HCT116 (cell line): ENCODE measurements around the gene LHX3.

Experiments
- ATF3 ChIP-seq: IDR thresholded peaks from 2 replicates; pipeline ENCODE4 v1.6.1; 2012
- CBX3 ChIP-seq: IDR thresholded peaks from 2 replicates; pipeline ENCODE4 v1.6.1; 2012; ENCODE audit warnings: low read depth
- CTCF ChIP-seq, 3 experiments: fragments of 200-600 bp in 1 of 3; sonication (generic) in 1 of 3; IDR thresholded peaks in 2 of 3; conservative IDR thresholded peaks in 1 of 3; 2 replicates each; pipeline ENCODE4 v1.5.1; 2012 to 2017; ENCODE audit warnings: low read depth in 2 of 3, low read length in 2 of 3, antibody characterized with exemption in 1 of 3, borderline replicate concordance in 1 of 3, control low read depth in 1 of 3, mild to moderate bottlenecking in 1 of 3, mixed read lengths in 1 of 3, mixed run types in 1 of 3, moderate library complexity in 1 of 3; ENCODE audit not compliant: insufficient read depth in 1 of 3
- ELF1 ChIP-seq: IDR thresholded peaks from 2 replicates; pipeline ENCODE4 v1.6.1; 2012; ENCODE audit warnings: low read depth, borderline replicate concordance
- EZH2 ChIP-seq: fragments of 200-600 bp; sonication (generic); IDR thresholded peaks from 2 replicates; pipeline ENCODE4 v1.6.1; 2017; ENCODE audit warnings: antibody characterized with exemption, mixed run types
- EZH2phosphoT487 ChIP-seq: fragments of 200-600 bp; IDR thresholded peaks from 2 replicates; pipeline ENCODE4 v1.6.1; 2018; ENCODE audit warnings: antibody characterized with exemption, borderline replicate concordance
- POLR2A ChIP-seq: IDR thresholded peaks from 2 replicates; pipeline ENCODE4 v1.7.0; 2011; ENCODE audit warnings: borderline replicate concordance; ENCODE audit not compliant: insufficient read depth, insufficient read length; ENCODE audit errors: extremely low read depth
- POLR2AphosphoS5 ChIP-seq: IDR thresholded peaks from 2 replicates; pipeline ENCODE4 v1.6.1; 2011; ENCODE audit warnings: mild to moderate bottlenecking, low read depth, low read length, moderate library complexity
- RAD21 ChIP-seq: IDR thresholded peaks from 2 replicates; pipeline ENCODE4 v1.6.1; 2012; ENCODE audit warnings: low read depth, mild to moderate bottlenecking
- REST ChIP-seq: IDR thresholded peaks from 2 replicates; pipeline ENCODE4 v1.6.1; 2012; ENCODE audit warnings: low read depth
- YY1 ChIP-seq: IDR thresholded peaks from 2 replicates; pipeline ENCODE4 v1.6.1; 2011; ENCODE audit warnings: low read length, low read depth, moderate library complexity, mild to moderate bottlenecking; ENCODE audit not compliant: insufficient replicate concordance; ENCODE audit errors: extremely low read depth
- ZFX ChIP-seq: fragments of 450-650 bp; IDR thresholded peaks from 2 replicates; pipeline ENCODE4 v1.6.1; 2017

GRCh38 chr9:136147890-136148714 is 56.8 kb downstream of the LHX3 start:
- TF ChIP-seq CTCF (IDR thresholded peaks at IDR 0.05 in 2 of 3, conservative IDR thresholded peaks at IDR 0.05 in 1 of 3; ENCODE audit: borderline replicate concordance in 1 of 3, insufficient read depth in 1 of 3, low read depth in 2 of 3, low read length in 2 of 3) (no peak), POLR2AphosphoS5 (no peak), POLR2A (no peak), ZFX (no peak), EZH2 (no peak), REST (no peak), ELF1 (no peak), CBX3 (no peak), YY1 (no peak), RAD21 (no peak), EZH2phosphoT487 (no peak), ATF3 (no peak)
